NCI-H187 treated with DMSO at 0.1 percent for 48 hours (cell line): ENCODE data around the gene RBP4.
"Not testable (repeated sequence)": the region's sequence is repeated elsewhere in the genome, so short reads cannot be mapped to it uniquely, and the experiment has no call there.

ENCODE experiments used
- DNase-seq: peaks from one replicate; lab custom pipeline; 2025; lab: John Stamatoyannopoulos, UW

The RBP4 gene

GRCh38 chr10:93566435-93567276 lies 34.4 kb downstream of the RBP4 start, which contains the start of gene FFAR4:
Gene FFAR4, plus strand, starts transcription at chr10:93566665. Its CDS starts 56 bp downstream, at chr10:93566721.
- no peak for DNase-seq

- no peak for DNase-seq
Measured at GRCh38 chr10:93565446-93565845, 35.6 kb downstream of the RBP4 start.

- DNase-seq = no peak
Measured at GRCh38 chr10:93560541-93560940, 40.5 kb downstream of the RBP4 start.

GRCh38 chr10:93559490-93559889 lies 41.5 kb downstream of the RBP4 start:
- no peak for DNase-seq

- peak; percentile 0 for DNase-seq
Measured at GRCh38 chr10:93554760-93555432, 46.1 kb downstream of the RBP4 start.

- DNase-seq = no peak
Measured at GRCh38 chr10:93554316-93554663, 46.7 kb downstream of the RBP4 start.

- no peak for DNase-seq
Measured at GRCh38 chr10:93553482-93554315, 47.3 kb downstream of the RBP4 start.

GRCh38 chr10:93552780-93553179 lies 48.3 kb downstream of the RBP4 start:
- no peak for DNase-seq

GRCh38 chr10:93550606-93551005 lies 50.4 kb downstream of the RBP4 start:
- no peak for DNase-seq

- DNase-seq = no peak
Measured at GRCh38 chr10:93548376-93549071, 52.5 kb downstream of the RBP4 start.

- DNase-seq = no peak
Measured at GRCh38 chr10:93547522-93547921, 53.5 kb downstream of the RBP4 start.

GRCh38 chr10:93546995-93547394 lies 54.0 kb downstream of the RBP4 start:
- DNase-seq = not testable (repeated sequence)

- peak; percentile 12 for DNase-seq
Measured at GRCh38 chr10:93542358-93542791, 58.7 kb downstream of the RBP4 start.
